ENCODE data around the gene NCDN.
A peak's percentile ranks its signal among the peaks of the same experiment; 100 is the strongest.

The NCDN gene

DNA sequence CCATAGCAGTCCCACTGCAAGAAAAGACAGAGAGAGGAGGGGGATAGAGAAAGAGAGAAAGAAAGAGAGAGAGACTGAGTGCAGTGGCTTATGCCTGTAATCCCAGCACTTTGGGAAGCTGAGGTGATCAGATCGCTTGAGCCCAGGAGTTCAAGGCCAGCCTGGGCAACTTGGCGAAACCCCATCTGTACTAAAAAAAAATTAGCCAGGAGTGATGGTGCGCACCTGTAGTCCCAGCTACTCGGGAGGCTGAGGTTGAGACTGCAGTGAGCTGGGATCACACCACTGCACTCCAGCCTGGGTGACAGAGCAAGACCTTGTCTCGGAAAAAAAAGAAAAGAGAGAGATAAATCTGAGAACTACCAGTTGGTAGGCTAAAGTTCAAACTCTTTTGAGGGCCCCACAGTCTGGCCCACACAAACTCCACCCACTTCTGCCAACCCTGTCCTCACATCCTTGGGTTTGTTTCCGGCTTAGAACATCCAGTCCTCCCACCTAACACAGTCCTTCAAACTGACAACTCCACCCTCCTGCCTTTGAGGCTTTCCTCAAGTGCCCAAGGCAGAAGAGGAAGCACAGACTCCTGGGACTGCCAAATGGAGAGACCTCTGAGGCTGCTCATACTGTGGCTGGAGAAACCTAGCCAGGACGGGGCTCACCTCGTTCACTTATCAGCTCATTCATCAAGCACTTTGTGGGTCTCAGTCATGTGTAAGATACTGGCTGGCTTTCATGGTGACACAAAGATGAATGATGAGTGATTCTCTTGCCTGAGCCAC is 35.6 kb downstream of the NCDN start:
- DNase-seq, result no peak

DNA sequence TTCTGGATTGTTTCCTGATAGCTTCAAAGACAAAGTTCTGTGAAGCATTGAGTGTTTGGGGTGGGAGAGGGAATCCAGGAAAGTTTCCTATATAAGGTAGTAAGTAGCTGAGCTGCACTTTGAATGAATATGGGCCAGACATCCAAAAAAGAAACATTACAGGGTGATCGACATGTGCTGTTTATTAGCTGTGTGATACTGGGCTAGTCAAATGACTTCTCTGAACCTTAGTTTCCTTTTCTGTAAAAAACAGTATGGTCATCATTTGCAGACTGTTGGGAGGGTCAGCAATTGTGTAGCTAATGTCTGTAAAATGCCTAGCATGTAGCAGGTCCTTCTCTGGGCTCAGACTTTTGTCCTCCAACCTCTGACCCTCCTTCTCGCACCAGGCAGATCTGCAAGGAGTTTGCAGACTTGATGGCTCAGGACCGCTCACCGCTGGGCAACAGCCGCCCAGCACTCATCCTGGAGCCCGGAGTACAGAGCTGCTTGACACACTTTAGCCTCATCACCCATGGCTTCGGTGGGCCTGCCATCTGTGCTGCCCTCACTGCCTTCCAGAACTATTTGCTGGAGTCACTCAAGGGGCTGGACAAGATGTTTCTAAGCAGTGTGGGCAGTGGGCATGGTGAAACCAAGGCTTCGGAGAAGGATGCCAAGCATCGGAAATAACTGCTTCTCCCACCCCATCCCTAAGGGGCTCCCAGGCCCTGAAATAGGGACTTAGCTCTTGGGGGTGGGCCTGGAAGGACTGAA is 36.6 kb downstream of the NCDN start:
- DNase-seq, result no peak

DNA sequence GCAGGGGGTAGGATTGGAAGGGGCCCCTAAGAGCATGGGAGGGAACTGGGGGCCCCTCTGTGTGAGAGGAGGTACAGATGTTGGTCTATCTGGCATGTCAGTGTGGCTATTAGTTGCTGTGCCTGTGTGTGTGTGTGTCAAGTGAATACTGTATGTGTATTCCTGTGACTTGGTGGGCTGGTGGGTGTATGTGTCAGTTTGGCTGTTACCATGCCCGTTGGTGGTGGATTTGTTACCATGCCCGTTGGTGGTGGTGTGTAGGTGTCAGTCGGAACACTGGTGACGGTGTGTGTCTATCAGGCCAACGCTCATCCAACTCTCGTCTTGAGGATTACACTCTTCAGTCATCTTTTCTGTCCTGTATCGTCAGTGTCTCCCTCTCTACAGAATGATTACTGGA is 38.1 kb downstream of the NCDN start:
- DNase-seq, result no peak

DNA sequence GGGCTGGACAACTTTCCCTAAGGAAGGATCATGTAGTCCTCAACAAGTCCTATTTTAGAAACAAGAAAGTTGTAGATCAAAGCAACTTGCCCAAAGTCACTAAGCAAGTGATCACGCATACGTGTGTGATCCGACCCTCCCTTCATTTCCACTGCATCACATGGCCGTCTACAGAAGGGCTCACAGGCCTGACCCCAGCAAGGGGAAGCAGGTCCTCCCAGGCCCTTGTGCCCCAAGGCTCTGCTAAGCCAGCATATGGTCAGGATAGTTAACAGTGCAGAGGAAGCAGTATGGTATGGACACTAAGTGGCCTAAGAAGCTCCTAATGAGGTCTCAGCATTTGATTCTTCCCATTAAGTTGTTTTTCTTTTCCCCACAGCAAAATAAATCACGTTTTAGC is 40.3 kb downstream of the NCDN start:
- no peak for DNase-seq

DNA sequence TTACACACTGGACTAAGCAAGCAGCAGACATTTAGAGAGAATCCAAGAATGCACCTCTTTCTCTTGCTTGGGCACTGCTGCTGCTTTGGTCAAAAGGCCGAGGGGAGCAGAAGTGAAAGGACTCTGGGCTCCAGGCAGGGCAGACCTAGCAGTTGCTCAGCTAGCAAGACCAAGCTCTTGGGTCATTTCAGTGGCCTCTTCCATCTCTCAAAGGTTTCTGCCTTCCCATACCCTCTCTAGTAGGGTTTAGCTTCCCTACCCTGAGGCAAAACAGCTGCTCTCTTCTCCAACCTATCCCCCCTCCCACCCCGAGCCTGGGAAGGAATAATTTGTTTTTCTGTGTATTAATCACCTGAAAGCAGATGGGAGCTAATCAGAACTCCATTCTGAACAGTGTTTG is 41.3 kb downstream of the NCDN start:
- DNase-seq, result no peak

DNA sequence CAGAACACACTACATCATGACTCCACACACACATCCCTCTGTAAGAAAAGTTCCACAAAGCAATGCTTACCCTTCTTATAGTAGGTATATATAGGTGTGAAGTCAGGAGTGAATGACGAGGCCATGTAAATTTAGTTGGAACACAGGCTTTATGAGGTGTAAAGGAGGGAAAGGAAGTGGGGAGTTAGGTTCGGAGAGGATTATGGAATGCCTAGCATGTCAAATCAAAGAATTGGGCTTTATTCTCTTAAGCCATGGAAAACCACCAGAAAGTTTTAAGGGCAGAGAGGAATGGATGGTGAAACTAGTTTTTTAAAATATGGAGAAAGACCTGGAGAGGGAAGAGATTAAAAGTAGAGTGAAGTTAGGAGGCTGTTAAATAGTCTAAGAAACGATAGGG is 41.8 kb downstream of the NCDN start:
- no peak for DNase-seq

DNA sequence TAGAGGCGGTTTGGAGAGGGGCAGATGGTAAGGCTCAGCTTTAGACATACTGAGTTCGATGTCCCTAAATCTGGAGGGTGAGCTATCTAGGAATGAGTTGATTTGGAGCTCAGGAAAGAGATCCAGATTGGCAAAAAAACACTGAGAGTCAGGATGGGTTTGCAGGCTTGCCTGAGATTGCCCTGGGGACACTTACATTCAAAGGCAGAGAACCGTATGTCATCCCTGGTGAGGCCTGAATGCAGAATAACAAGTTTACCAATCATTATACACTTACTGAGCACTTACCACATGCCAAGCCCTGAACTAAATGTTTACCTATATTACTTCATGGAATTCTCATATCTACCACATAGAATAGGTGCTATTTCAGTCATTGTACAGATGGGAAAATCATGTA is 43.0 kb downstream of the NCDN start:
- no peak for DNase-seq

DNA sequence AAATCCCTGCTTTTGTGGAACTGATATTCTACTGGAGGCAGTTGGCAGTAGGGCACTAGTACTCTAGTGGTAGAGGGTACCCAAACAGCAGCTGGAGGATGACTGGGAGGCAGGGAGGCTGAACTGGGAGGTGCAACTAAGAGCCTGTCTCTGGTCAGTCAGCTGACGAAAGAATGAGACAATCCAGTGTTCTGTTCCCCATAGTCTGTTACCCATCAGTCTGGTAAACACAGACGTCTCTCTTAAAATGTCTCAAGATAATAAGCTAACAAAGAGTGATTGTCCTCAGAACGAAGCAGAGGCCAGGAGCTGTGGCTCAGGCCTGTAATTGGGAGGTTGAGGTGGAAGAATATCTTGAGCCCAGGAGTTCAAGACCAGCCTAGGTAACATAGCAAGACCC is 45.9 kb downstream of the NCDN start:
- no peak for DNase-seq

DNA sequence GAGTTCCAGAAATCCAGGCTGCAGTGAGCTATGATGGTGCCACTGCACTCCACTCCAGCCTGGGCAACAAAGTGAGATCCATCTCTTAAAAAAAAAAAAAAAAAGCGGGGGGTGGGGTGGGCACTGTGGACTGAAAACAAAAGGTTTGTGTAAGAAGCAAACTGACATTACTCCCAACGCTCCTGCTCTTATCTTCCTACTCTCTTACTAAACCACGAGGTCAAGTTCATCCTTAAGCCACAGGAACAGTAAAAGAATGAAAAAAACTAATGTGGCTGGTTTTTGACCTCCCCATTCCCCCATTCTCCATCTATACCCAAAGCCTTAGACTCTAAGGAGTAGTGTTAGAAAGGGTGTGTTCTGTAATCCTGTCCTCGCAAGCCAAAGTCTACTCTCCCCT is 46.3 kb downstream of the NCDN start:
- no peak for DNase-seq

DNA sequence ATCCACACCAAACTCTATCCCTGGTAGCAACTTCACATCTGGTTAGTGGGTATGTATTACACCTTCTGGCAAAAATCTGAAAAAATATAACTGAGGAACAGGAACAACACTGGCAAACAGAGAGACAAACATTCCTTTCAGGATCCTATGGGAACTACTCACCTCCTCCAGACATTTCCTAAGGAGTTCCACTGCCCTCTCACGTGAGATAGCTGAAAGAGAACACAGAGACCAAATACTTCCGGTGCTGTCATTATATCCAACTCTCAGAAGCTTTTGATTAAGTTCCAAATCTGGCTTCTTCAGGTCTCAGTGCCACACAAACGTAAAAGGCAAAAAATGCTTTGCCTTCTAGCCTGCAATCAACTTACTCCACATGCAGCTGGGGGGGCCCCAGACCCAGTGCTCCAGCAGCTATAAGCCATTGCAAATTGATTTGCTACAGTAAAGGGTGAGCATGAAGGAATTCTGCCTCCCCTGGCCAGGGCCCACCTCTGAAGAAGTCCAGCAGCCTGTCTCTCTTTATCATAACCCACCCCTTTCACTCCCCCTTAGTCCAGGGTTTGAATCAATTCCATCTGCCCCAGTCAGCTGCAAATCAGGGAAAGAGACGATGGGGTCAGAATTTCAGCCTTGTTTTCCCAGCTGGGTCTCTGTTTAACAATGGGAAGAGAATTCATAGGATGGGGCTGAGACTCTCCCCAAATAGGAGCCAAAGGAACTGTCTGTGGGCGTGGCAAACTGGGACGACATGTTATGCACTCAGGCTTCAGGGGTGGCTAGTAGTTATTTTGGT is 47.7 kb downstream of the NCDN start:
- DNase-seq, result peak; percentile 31

DNA sequence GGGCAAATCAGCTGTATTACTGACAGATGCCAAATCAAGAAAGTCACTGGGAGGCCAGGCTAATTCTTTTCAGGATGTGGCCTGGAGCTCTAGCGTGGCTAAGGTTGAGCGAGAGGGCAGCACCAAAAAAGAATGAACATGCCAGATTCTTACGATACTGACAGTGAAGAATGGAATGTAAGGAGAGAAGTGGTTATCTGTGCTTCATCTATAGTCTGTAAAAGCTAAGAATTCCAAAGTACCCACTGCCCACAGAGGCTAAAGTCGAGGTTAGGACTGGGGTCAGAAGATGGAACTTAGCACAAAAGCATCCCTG is 48.2 kb downstream of the NCDN start:
- DNase-seq, result peak; percentile 72

DNA sequence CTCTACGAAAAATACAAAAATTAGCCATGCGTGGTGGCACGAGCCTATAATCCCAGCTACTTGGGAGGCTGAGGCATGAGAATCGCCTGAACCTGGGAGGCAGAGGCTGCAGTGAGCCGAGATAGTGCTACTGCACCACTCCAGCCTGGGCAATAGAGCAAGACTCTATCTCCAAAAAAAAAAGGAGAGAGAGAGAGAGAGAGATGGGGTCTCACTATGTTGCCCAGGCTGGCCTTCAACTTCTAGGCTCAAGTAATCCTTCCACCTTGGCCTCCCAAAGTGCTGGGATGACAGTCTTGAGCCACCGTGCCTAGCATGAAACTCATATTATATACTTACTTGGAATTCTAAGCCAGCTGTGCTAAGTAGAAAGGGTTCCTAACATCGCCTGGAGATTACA is 54.1 kb downstream of the NCDN start:
- no peak for DNase-seq

DNA sequence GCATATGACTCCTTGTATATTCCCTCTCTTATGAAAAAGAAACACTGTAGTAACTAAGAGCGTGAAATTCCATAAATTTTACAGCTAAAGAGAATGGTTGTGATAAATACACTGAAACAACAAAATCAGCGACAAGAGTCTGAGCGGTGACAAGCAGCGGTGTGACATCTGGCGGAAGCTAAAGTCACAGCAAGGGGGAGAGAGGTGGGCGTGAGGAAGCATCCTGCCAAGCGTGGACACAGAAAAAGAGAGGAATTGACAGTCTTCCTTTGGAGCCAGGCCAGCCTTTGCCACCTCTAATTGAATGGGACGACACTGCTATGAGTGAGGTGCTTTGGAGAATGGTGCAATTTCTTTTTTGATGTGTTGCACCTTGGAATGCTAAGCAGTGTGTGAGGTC is 57.8 kb downstream of the NCDN start:
- no peak for DNase-seq

Measured in fibroblast of skin of right biceps (primary cell).